OCI-M2 (cell line): ENCODE measurements around the gene ZBTB12.
"Not testable (repeated sequence)": the region's sequence is repeated elsewhere in the genome, so short reads cannot be mapped to it uniquely, and the experiment has no call there.

Source experiments
- DNase-seq: peaks from one replicate; lab custom pipeline; 2025; ENCODE audit not compliant: unreplicated experiment; lab: John Stamatoyannopoulos, UW

The ZBTB12 gene

DNA sequence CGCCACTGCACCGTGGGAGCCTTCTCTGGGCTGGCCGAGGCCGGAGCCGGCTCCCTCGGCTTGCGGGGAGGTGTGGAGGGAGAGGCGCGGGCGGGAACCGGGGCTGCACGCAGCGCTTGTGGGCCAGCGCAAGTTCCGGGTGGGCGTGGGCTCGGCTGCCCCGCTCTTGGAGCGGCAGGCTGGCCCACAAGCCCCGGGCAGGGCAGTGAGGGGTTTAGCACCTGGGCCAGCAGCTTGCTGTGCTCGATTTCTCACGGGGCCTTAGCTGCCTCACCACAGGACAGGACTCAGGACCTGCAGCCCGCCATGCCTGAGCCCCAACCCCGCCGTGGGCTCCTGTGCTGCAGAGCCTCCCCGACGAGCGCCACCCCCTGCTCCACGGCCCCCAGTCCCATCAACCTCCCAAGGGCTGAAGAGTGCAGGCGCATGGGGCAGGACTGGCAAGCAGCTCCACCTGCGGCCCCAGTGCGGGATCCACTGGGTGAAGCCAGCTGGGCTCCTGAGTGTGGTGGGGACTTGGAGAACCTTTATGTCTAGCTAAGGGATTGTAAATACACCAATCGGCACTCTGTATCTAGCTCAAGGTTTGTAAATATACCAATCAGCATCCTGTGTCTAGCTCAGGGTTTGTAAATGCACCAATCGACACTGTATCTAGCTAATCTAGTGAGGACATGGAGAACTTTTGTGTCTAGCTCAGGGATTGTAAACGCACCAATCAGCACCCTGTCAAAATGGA is 49.7 kb downstream of the ZBTB12 start:
- DNase-seq: not testable (repeated sequence)

GRCh38 chr6:31851485-31851832 is 50.4 kb downstream of the ZBTB12 start:
- DNase-seq: no peak

DNA sequence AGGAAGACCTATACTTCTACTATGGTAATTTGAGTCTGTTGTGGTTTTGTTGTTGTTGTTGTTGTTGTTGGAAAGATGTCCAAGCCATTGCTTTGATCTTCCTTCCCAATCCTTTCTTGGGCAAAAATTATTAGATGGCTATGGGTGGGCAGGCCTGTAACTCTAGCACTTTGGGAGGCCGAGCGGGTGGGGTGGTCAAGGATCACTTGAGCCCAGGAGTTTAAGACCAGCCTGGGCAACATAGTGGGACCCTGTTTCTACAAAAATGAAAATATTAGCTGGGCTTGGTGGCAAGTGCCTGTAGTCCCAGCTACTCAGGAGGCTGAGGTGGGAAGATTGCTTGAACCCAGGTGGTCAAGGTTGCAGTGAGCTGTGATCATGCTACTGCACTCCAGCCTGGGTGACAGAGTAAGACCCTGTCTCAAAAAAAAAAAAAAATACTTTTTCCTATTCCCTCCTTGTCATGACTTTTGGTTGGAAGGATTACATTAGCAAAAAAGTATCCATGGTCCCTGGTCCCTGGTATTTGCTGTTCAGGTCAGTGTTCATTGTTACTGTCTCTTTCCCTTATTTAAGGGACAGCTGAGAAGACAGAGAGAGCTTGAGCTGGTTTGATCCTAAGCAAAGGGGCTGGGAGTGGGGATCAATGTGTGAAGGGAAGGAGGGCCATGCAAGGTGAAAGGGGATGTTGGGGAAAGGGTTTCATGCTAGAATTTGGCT is 51.0 kb downstream of the ZBTB12 start:
- no peak for DNase-seq
